DMS53 treated with DMSO at 0.1 percent for 48 hours (cell line): Measurements from ENCODE around the gene DHPS.
"Not testable (repeated sequence)": the region's sequence is repeated elsewhere in the genome, so short reads cannot be mapped to it uniquely, and the experiment has no call there.

Experiments
- DNase-seq: peaks from one replicate; lab custom pipeline; 2025; ENCODE audit not compliant: unreplicated experiment; lab: John Stamatoyannopoulos, UW

Gene DHPS

DNA sequence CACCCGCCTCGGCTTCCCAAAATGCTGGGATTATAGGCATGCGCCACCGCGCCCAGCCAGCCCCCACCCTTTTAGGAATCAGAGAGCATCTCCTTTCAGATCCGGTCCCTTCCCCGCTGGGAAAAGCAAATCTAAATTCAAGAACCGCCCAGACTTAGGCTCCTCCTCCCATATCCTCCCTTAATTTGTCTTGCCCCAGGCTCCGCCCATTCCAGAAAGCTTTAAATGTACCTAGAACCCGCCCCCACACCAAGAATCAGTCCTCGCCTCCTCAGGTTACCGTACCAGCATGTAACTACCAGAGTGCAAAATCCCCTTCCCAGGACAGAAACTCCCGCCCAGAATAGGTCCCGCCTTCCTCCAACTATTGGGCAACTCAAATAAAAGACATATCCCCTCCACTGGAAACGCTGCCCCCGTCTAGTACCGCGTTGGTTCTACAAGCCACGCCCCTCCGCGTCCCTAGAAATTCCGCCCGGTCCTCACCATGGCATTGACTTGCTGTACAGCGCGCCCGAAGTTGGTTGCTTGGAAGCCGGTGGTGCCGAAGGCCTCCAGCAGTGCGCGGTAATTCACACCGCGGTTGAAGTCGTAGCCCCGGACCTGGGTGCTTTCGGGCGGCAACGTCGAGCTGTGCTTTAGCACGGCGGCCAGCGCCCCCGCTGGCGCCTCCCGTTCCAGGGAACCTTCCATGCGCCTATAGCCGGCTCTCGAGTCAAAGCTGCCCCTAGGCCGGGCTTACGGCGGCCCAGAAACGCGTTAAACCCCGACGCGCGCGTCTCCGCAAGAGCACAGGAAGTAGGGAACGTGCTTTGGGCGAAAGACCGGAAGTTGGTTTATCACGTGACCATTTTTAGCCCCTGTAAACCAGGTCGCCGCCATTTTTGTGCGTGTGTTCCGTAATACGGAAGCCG is at the start of gene DHPS:
TSS of gene DHPS (minus strand) at position 807 of the 914 bp plus-strand sequence. CDS start at position 693, 114 bp downstream.
- peak; percentile 84 for DNase-seq

DNA sequence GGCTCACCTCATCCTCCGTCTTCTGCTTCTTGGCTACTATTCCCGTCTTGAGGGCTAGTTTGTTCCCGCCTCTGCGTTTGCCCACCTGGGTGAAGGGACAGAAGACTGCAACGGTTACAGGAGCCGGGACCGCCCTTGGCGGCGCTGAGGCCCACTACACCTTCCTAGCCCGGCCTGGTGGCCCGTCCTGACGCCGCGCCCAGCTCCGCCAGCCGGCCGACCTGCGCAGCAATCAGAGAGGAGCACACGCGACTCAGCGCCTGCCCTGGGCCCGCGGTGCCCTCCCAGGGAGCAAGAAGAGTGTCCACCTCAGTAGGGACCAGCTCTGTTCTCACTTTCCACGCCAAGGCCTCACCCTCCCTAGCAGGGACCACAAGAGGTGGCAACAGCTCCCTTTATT is 49.7 kb upstream of the DHPS start:
- no peak for DNase-seq

DNA sequence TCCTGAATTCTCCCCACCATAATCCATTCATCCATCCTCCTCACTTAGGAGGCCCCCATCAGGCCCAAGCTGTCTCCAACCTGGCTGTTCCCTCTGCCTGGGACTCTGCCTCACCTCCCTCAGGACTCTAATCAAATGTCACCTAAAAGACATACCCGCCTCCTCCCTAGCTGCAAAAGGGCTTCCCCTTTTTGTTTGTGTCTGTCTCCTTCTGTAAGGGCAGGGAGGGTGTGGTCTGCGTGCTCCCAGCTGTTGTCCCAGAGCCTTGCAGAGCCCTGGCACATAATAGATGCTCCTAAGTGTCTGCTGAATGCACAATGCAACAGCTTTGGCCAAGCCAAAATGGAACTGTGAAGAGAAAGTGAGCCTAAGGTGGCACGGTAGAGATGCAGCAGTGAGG is 48.4 kb upstream of the DHPS start:
- DNase-seq: no peak

DNA sequence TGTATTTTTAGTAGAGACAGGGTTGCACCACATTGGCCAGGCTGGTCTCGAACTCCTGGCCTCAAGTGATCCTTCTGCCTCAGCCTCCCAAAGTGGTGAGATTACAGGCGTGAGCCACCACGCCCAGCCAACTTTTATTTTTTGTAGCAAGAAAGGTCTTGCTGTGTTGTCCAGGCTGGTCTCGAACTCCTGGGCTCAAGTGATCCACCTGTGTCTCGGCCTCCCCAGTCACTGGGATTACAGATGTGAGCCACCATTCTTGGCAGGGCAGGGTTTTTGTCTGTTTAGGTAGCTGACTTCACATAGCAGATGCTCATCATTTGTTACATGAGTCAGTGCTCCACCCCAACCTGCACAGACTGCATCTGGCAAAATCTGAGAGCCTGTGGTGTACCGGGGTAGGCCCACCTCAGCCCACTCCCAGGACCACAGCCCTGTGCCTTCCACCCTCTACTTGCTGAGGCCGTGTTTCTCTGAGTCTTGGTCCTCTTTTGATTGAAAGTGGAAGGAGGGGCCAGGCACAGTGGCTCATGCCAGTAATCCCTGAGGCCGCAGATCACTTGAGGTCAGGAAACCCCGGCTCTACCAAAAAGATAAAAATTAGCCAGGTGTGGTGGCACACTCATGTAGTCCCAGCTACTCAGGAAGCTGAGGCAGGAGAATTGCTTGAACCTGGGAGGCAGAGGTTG is 46.2 kb upstream of the DHPS start:
- no peak for DNase-seq

DNA sequence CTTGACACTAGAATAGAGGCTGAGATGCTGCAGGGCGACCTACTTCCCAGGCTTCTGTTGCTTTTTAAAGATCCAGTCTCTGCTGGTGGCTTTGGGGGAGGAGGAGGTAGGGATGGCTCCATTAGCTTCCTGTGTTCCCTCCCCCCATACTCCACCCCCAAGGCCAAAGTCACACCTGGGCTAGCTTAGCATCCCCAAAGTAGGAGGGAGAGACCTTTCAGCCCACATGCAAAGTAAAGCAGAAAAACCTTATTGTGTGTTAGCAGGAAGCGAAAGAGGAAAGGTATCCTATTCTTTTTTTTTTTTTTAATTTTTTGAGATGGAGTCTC is 45.3 kb upstream of the DHPS start:
- DNase-seq: no peak

DNA sequence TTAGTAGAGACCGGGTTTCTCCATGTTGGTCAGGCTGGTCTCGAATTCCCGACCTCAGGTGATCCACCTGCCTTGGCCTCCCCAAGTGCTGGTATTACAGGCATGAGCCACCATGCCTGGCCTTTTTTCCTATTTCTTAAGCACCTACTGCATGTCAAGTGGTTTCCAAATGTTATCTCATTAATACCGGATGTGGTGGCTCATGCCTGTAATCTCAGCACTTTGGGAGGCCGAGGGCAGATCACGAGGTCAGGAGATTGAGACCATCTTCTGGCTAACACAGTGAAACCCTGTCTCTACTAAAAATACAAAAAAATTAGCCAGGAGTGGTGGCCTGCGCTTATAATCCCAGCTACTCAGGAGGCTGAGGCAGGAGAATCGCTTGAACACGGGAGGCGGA is 43.9 kb upstream of the DHPS start:
- DNase-seq: not testable (repeated sequence)

DNA sequence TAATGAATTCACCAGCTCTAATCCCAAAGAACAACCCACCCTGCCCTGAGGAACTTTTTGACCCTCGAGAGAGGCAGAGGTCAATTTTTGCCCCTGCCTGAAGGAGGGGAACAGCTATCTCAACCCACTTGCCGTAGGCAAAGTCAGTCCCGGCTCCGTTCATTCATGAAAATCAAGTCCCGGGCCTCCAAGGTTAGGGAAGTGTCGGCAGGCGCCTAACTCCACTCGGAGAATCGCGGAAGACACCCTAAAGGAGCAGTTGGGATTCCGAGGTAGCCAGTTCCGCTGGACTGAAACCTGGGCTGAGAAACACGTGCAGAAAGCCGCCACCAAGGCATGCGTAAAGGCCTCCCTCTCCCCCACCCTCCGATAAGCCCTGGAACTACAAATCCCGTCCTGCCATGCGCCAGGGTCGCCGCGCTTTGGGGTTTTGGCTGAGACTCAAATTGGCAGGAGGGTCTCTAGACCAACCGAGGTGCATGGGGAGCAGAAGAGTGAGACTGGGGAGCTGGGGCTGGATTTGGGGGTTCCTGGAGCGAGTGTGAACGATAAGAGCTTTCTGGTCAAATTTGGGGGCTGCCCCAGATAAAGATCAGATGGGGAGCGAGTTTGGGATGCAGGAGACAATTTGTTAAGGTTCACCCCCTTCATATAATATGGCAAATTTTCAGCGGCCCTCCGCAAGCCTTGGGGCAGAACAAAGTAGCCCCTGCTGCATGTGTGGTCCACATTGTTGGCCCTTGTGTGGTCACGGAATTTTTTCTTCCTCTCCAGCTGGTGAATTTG is 42.2 kb upstream of the DHPS start, which contains the start of gene TNPO2:
TSS of gene TNPO2 (minus strand) at position 292 of the 786 bp plus-strand sequence. CDS start 2,955 bp downstream, outside the sequence.
- DNase-seq: peak; percentile 12

DNA sequence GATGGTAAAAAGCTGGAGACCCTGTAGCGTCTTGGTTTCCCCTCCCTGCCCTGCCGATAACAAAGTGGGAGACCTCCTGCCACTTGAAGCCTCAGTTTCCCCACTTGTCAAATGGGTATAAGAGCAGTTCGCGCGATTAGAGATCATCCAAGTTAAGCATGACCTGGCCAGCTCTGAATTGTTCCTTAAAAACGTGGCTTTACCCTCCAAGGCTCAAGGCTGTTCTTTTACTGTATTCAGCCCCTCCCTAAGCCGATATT is 41.6 kb upstream of the DHPS start:
- no peak for DNase-seq

DNA sequence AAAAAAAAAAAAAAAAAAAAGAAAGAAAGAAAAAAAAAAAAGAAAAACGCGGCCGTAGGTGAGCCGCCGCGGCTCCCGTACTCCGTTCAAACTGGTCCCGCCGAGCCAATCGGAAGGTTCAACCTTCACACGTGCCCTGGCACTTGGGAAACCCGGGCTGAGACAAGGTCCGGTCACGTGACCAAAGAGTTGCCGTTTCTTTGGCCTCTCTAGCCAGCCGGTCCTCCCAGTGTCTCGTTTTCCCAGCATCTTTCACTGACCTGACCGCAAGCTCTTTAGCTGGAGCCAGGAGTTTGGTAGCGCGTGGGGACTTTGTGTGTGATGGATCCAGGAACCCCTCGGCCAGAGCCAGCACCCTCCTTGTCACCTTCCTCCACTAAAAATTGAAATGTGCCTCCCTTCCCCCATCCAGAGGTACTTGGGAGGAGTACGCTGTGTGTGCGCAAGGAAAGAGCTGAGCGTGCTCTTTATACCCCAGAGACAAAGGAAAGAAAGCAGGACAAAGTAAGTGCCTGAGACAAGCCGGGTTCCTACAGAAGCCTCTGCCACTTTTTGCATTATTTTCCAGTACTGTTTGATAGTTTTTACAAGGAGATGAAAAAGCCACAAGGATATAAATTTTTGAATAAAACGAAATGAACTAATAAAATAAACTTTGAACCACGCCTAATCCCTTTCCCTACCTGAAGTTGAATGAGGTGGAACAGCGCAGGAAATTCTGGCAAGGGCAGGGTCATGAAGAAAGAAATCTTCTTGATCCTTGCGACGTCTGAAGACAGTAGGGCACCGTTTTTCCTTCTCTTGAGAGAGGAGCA is 41.1 kb upstream of the DHPS start:
- DNase-seq: peak; percentile 87

DNA sequence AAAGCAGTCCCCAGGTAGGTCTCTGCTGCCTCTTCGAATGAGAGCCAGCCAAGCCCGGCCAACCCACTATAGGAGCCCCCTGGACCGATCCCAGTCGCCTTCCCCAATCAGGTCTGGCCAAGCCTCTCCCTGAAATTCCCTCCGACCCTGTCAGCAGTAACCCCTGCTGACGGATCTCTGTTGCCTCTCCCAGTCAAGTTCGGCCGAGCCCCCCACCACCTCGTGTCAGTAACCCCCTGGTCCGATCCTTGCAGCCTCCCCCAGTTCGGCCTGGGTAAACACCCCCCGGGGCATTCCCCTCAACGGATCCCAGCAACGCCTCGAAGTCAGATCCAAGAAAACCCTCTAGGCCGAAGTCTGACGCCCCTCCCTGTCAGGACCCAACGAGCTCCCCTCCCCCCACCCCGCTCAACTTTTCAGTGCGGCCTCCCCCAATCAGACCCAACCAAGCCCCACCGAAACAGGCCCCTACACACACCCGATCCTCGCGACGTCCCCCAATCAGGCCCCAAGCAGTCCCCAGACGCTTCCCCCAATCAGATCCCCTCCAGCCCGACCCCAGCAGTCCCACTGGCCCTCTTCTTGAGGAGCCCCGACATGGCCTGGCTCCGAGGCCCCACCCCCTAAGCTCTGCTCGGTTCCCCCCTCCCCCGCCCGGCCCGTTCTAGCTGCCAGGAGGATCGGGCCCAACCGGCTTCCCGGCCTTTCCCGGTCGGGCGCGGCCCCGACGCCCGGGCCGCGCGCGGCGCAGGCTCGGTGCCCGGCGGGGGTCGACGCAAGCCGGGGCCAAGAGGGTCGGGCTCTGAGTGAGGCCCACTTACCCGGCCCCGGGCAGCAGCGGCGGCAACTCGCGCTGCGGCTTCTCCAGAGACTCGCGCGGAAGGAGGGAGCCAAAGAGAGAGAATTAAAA is 40.2 kb upstream of the DHPS start:
- no peak for DNase-seq

DNA sequence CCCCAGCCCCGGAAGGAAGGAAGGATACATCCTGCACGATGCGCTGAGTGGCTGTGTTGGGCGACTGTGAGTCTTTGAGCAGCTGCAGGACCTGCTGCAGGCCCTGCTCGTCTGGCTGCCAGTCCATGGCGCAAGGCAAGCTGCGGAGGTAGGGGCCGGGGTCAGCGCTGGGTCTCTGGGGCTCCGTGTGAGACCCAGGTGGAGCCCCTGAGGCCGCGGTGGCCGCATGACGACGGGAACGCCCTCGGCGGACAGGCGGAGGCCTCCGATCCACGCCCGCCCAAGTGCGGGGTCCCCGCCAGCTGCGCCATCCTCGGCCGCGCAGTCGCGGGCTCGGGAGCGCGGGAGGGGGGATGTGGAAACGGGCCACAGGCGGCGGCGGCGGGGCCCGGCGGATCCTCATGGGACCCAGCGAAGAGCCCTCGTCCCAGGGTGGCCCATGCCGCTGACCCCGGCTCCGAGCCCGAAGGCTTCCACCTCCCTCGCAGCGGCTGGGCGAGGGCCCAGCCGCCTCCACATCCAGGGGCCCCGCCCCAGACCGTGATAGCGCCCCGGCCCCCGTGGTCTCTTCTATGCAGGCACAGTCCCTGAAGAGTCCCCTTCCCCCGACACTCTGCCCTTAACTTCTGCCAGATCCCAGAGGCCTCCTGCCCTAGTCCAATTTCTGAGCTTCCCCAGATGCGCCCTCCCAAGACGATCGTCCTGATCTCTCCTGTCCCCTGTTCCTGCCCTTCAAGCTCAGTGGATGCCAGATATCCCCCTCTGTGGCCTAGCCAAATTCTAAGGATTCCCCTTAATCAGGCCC is 39.4 kb upstream of the DHPS start:
- no peak for DNase-seq

DNA sequence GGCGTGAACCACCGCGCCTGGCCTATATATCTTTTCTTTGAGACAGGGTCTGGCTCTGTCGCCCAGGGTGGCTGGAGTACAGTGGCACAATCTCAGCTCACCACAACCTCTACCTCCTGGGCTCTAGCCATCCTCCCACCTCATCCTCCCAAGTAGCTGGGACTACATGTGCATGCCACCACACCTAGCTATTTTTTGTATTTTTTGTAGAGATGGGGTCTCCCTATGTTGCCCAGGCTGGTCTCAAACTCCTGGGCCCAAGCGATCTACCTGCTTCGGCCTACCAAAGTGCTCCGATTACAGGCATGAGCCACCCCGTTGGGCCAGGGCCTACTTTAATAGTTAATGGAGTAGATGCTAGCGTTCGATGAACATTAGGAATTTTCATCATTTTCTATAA is 38.6 kb upstream of the DHPS start:
- no peak for DNase-seq

DNA sequence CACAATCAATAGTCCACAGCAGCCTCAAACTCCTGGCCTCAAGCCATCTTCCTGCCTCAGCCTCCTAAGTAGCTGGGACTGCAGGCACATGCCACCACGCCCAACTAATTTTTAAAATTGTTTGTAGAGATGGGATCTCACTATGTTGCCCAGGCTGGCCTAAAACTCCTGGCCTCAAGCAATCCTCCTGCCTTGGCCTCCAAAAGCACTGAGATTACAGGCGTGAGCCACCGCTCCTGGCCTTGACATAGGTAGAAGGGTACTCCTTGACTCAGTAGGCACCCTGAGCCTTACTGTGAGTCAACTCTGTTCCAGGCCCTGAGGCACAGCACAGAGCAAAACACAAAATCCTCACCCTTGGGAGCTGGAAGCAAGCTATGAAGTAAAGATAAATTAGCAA is 34.2 kb upstream of the DHPS start:
- no peak for DNase-seq

DNA sequence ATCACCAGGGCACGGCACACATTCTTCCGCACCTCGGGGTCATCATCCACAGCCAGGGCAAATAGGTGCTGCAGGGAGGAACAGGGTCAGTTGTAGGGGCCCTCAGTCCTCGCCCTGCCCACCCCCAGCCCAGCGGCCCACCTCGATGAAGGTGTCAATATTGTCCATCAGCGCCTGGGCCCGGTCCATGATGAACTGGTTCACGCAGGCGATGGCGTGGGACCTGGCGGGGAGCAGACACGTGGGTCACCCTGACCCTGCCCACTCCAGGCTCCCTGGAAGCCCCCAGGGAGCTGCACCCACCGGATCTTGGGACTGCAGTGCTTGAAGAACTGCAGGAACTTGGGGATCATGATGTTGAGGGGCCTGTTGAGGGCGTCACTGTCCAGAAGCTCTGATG is 33.4 kb upstream of the DHPS start:
- no peak for DNase-seq

DNA sequence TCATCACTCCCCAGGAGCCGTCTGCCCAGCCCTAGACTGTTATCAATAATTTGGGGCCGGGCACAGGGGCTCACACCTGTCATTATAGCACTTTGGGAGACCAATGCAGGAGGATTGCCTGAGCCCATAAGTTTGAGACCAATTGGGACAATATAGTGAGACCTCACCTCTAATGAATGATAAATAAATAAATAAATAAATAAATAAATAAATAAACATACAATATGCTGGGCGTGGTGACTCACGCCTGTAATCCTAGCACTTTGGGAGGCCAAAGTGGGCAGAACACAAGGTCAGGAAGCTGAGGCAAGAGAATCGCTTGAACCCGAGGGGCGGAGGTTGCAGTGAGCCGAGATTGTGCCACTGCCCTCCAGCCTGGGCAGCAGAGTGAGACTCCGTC is 31.6 kb upstream of the DHPS start:
- DNase-seq: not testable (repeated sequence)

DNA sequence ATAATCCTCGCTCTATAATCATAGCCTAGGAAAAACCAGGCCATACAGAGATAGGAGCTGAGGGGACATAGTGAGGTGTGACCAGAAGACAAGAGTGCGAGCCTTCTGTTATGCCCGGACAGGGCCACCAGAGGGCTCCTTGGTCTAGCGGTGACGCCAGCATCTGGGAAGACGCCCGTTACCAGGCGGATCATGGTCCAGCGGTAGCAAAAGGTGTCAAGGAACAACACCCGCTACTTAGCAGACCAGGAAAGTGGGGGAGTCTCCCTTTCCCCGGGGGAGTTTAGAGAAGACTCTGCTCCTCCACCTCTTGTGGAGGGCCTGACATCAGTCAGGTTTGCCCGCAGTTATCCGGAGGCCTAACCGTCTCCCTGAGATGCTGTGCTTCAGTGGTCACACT is 30.4 kb upstream of the DHPS start:
- not testable (repeated sequence) for DNase-seq

DNA sequence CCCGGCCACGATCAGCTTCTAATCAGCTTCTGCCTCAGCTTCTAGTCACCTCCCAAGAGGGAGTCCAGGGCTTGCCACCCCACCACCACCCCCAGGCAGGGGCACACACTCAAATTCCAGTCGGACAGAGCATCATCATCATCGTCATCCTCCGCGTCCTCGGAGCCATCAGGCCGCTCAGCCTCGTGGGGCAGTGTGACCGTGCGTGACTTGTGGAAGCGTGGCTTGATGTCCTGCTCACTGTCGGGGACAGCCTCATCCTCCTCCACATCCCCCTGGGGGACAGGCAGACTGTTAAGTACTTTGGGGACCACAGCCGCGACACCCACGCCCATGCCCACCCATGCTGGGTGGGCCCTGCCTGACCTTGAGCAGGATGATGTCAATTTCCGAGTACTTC is 29.5 kb upstream of the DHPS start:
- no peak for DNase-seq

DNA sequence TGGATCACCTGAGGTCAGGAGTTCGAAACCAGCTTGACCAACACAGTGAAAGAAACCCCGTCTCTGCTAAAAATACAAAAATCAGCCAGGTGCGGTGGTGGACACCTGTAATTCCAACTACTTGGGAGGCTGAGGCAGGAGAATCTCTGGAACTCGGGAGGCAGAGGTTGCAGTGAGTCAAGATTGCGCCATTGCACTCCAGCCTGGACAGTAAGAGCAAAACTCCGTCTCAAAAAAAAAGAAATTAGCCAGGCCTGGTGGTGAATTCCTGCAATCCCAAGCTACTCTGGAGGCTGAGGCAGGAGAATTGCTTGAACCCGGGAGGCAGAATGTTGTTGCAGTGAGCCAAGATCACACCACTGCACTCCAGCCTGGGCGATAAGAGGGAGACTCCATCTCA is 27.0 kb upstream of the DHPS start:
- DNase-seq: no peak

DNA sequence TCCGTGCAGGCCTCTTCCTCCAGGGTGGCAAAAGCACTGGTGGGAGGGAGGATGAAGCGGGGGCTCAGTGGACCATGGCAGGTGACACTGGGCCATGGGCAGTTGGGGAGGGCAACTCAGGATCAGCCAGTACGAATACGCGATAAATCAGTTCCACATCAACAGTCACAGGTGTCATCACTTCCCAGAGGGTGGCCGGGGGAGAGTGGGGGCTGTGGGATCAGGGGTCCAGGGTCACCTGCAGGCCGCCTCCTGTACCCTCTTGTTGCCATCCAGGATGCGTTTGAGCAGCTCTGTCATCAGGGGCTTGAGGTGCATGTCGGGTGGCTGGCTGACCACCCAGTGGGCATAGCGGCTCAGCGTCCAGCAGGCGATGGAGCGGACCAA is 24.6 kb upstream of the DHPS start:
- no peak for DNase-seq
